Adrenal gland (tissue), 12 donors: ENCODE results near the gene STAT4. TPM values are rescaled to one million over a fixed set of nuclear protein-coding genes. Genes with fewer than 3 reads are reported as not detected.

Experiments
- DNase-seq, 7 donors: peaks; one replicate each; pipeline ENCODE4 v3.0.0-alpha.2; 2019 to 2020
- H3K27ac ChIP-seq, 5 donors: fragments of 200-600 bp; sonication (generic) in 4 of 5; 1 replicate in 3 of 5; 2 replicates in 2 of 5; pipeline versions ENCODE4 v1.5.1 to v1.8.0; 2016 to 2020; ENCODE audit warnings: mild to moderate bottlenecking in 1 of 5
- H3K27me3 ChIP-seq: fragments of 200-600 bp; 2 replicates; pipeline ENCODE4 v1.8.0; 2021
- H3K36me3 ChIP-seq, 2 donors: fragments of 200-600 bp; replicated peaks in 1 of 2; 1 replicate in 1 of 2; 2 replicates in 1 of 2; pipeline versions ENCODE4 v1.5.1 to v1.8.0; 2018 to 2022
- H3K4me1 ChIP-seq, 2 donors: fragments of 200-600 bp; replicated peaks in 1 of 2; 1 replicate in 1 of 2; 2 replicates in 1 of 2; pipeline versions ENCODE4 v1.5.1 to v1.8.0; 2018 to 2021
- H3K4me3 ChIP-seq, 4 donors: fragments of 200-600 bp; sonication (generic) in 3 of 4; one replicate each; pipeline ENCODE4 v1.5.1; 2016 to 2018
- H3K9me3 ChIP-seq, 3 donors: fragments of 200-600 bp; sonication (generic) in 1 of 3; replicated peaks in 1 of 3; 1 replicate in 2 of 3; 2 replicates in 1 of 3; pipeline versions ENCODE4 v1.5.1 to v1.8.0; 2016 to 2021
- CTCF ChIP-seq, 6 experiments: fragments of 450-650 bp in 4 of 6; fragments of 200-600 bp in 2 of 6; sonication (generic) in 1 of 6; IDR thresholded peaks; 1 replicate in 5 of 6; 2 replicates in 1 of 6; pipeline versions ENCODE4 v1.5.1 to v1.8.0; 2016 to 2021; ENCODE audit warnings: antibody characterized with exemption in 6 of 6, mild to moderate bottlenecking in 2 of 6, moderate library complexity in 1 of 6
- POLR2A ChIP-seq, 2 donors: fragments of 450-650 bp; IDR thresholded peaks; one replicate each; pipeline ENCODE4 v1.6.1; 2017; ENCODE audit warnings: antibody characterized with exemption in 2 of 2, mild to moderate bottlenecking in 2 of 2, moderate library complexity in 1 of 2
- WGBS, 4 donors: extraction: QIAGEN DNeasy Blood & Tissue Kit in 2 of 4; methylation state at CpG; one replicate each; pipeline versions ENCODE4 v1.1.5 to v1.1.7; 2013 to 2017; 5-methylcytosine and 5-hydroxymethylcytosine counted together
- intact Hi-C, 2 donors: fragments of 100-400 bp; cut with DNase I; formaldehyde crosslinking; loops; one replicate each; pipeline versions ENCODE4 v1.14.1 to v1.15.0; 2022 to 2023
- polyA plus RNA-seq, 3 donors: library from polyadenylated mRNA; stranded (reverse); fragments of 200-250 nt in 2 of 3; fragments of 350-450 nt in 1 of 3; fragmentation: Illumina TruSeq in 1 of 3; extraction: RNeasy Lipid Tissue Mini Kit (QIAGEN cat#74804) in 1 of 3; gene quantifications; one replicate each; pipeline ENCODE4 v1.2.3, GENCODE V29; 2013 to 2014
- total RNA-seq, 9 donors: library from RNA; depleted of rRNA in 4 of 9; stranded (reverse); fragments of >200 nt in 4 of 9; fragments of 120-200 nt in 1 of 9; fragmentation: NEBNext Ultra II Directional in 1 of 9; extraction: Animal tissue kit (Norgen Biotek cat#: 25700) in 1 of 9; gene quantifications; one replicate each; pipeline versions ENCODE4 v1.1.0 to v1.2.4, GENCODE V29; 2013 to 2023
- donor health status: healthy with polysubstance abuse.
- donor health status: Bipolar disorder and iron deficiency.
- donor health status: DM: yes; HTN: yes; CAD: no.
- donor health status: DM: no; HTN: no; CAD: no.
- donor health status: DM: no; HTN: no; CAD: no.
- donor health status: DM: yes; HTN: yes; CAD: no.

STAT4 gene
- total and polyA plus RNA-seq, 12 donors, result 0.52 to 5.1 (median 1.4) TPM

- 87 to 93% (median 89%) methylated on average over 2 of the region's 2 CpGs for WGBS, 4 donors
- TF ChIP-seq CTCF (IDR thresholded peaks at IDR 0.05) (no peak), POLR2A (IDR thresholded peaks at IDR 0.05) (no peak)
- DNase-seq, result no peak
Measured at GRCh38 chr2:191015239-191015638, 135.6 kb downstream of the STAT4 start.

GRCh38 chr2:191014653-191015020, 136.2 kb downstream of the STAT4 start:
- 35 to 41% (median 38%) methylated on average over 4 of the region's 4 CpGs for WGBS, 4 donors
- peaks cover 11 to 30% of the 10 kb centered on the region in 2 donors for H3K4me1 ChIP-seq
- H3K4me3 ChIP-seq, result peak overlapping the region in 2 of 4 donors; percentile 81 to 90
- intact Hi-C loops, result no loop called here
- peak overlapping the region in 4 of 5 donors; percentile 90 to 97 (median 92) for H3K27ac ChIP-seq
- TF ChIP-seq POLR2A (IDR thresholded peaks at IDR 0.05) (no peak), CTCF (IDR thresholded peaks at IDR 0.05) (no peak)
- no peak for DNase-seq
- H3K27me3 ChIP-seq, result no peaks in the 10 kb centered on the region
- no peaks in the 10 kb centered on the region for H3K9me3 ChIP-seq
- peaks cover 0 to 8% of the 10 kb centered on the region in 2 donors for H3K36me3 ChIP-seq

More at GRCh38 chr2:191015239-191015638, 135.6 kb downstream of the STAT4 start:
- Histone ChIP-seq H3K4me1 (peaks cover 11 to 34% of the 10 kb centered on the region in 2 donors), H3K27ac (no peak overlapping the region), H3K4me3 (no peak overlapping the region), H3K9me3 (no peaks in the 10 kb centered on the region), H3K27me3 (no peaks in the 10 kb centered on the region), H3K36me3 (peaks cover 0 to 2% of the 10 kb centered on the region in 2 donors)
- intact Hi-C loops, result no loop called here

GRCh38 chr2:191013932-191014652, 136.7 kb downstream of the STAT4 start, which contains the start of gene STAT1:
TSS of gene STAT1 (minus strand) at chr2:191014171. CDS start at chr2:191010003, 4,168 bp downstream.
- Histone ChIP-seq H3K9me3 (no peaks in the 10 kb centered on the region), H3K4me1 (peaks cover 11 to 29% of the 10 kb centered on the region in 2 donors), H3K36me3 (peaks cover 0 to 12% of the 10 kb centered on the region in 2 donors), H3K27me3 (no peaks in the 10 kb centered on the region), H3K27ac (peak within 1 kb of the TSS; percentile 15 to 97 (median 90)), H3K4me3 (peak within 1 kb of the TSS; percentile 6 to 90 (median 56))
- peak; percentile 93 to 96 for TF ChIP-seq POLR2A (IDR thresholded peaks at IDR 0.05)
- peak in 3 of 6 experiments; percentile 7 to 52 (median 20) for TF ChIP-seq CTCF (IDR thresholded peaks at IDR 0.05)
- 0% methylated on average over 24 to 68 of the region's 68 CpGs for WGBS, 4 donors
- intact Hi-C loops, result no loop called here
- peak; percentile 92 to 97 (median 94) for DNase-seq

DNA sequence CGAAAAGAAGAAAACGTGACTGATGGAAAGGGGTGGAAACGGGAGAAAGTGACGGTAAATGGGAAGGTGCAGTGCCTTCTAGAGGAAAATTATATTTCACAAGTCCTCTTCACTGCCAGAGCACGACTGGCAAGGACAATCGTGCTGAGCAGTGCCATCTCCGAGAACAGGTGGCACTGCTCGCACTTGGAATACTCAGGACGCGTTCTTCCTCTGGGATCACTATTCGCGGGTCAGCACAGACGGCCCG, 137.2 kb downstream of the STAT4 start:
- Histone ChIP-seq H3K9me3 (no peaks in the 10 kb centered on the region), H3K4me3 (peak overlapping the region; percentile 6 to 90 (median 56)), H3K36me3 (peaks cover 0 to 17% of the 10 kb centered on the region in 2 donors), H3K27me3 (no peaks in the 10 kb centered on the region), H3K4me1 (peaks cover 11 to 29% of the 10 kb centered on the region in 2 donors), H3K27ac (peak overlapping the region; percentile 15 to 97 (median 90))
- WGBS, 4 donors, result 0% methylated on average over 5 to 14 of the region's 14 CpGs
- no peak for TF ChIP-seq CTCF (IDR thresholded peaks at IDR 0.05)
- TF ChIP-seq POLR2A (IDR thresholded peaks at IDR 0.05), result no peak
- DNase-seq, result no peak
- intact Hi-C loops, result no loop called here
